H1 (cell line): Measurements from ENCODE around the gene OR13C3.

Experiments
- BRCA1 ChIP-seq: IDR thresholded peaks from 2 replicates; pipeline ENCODE4 v1.6.1; 2012; ENCODE audit warnings: low read depth, low read length, improper control_type of control experiment
- EP300 ChIP-seq, 2 experiments: IDR thresholded peaks; 1 replicate in 1 of 2; 2 replicates in 1 of 2; pipeline ENCODE4 v1.6.1; 2011 to 2012; ENCODE audit warnings: low read depth in 2 of 2, low read length in 2 of 2, mild to moderate bottlenecking in 2 of 2, borderline replicate concordance in 1 of 2, inconsistent platforms in 1 of 2, moderate library complexity in 1 of 2
- EZH2 ChIP-seq: fragments of 200-600 bp; sonication (generic); IDR thresholded peaks from 2 replicates; pipeline ENCODE4 v1.7.1; 2012; ENCODE audit warnings: low read depth, mild to moderate bottlenecking, moderate library complexity, low read length, inconsistent platforms; ENCODE audit not compliant: severe bottlenecking
- GTF2F1 ChIP-seq: IDR thresholded peaks from 2 replicates; pipeline ENCODE4 v1.6.1; 2012; ENCODE audit warnings: low read depth, low read length, improper control_type of control experiment, borderline replicate concordance
- KDM1A ChIP-seq: fragments of 200-600, 300-600 bp; sonication (generic); IDR thresholded peaks from 2 replicates; pipeline ENCODE4 v1.7.1; 2016; ENCODE audit warnings: mild to moderate bottlenecking, low read length, borderline replicate concordance
- NANOG ChIP-seq: IDR thresholded peaks from 2 replicates; pipeline ENCODE4 v1.6.1; 2011; ENCODE audit warnings: low read length, low read depth, mild to moderate bottlenecking, inconsistent platforms; ENCODE audit not compliant: insufficient read depth, poor library complexity, severe bottlenecking
- POLR2A ChIP-seq, 2 experiments: IDR thresholded peaks; 1 replicate in 1 of 2; 2 replicates in 1 of 2; pipeline ENCODE4 v1.6.1; 2011; ENCODE audit warnings: low read depth in 2 of 2, low read length in 2 of 2, mild to moderate bottlenecking in 2 of 2; ENCODE audit errors: control extremely low read depth in 1 of 2
- RXRA ChIP-seq: IDR thresholded peaks from 2 replicates; pipeline ENCODE4 v1.6.1; 2011; ENCODE audit warnings: low read depth, mild to moderate bottlenecking, low read length, moderate library complexity; ENCODE audit not compliant: insufficient read depth
- TBP ChIP-seq: IDR thresholded peaks from 2 replicates; pipeline ENCODE4 v1.6.1; 2011; ENCODE audit warnings: low read depth, low read length, improper control_type of control experiment
- TF ChIP-seq, protein P1 (sequence below), 3 experiments: IDR thresholded peaks; 1 replicate in 2 of 3; 2 replicates in 1 of 3; pipeline versions ENCODE4 v1.5.1 to v1.6.1; 2011; ENCODE audit warnings: low read length in 3 of 3, mild to moderate bottlenecking in 3 of 3, inconsistent platforms in 2 of 3, low read depth in 1 of 3, moderate library complexity in 1 of 3; ENCODE audit not compliant: insufficient read depth in 1 of 3; ENCODE audit errors: control extremely low read depth in 1 of 3
- TF ChIP-seq, protein P2 (sequence below): IDR thresholded peaks from 2 replicates; pipeline ENCODE4 v1.6.1; 2012; ENCODE audit warnings: inconsistent platforms

DNA sequence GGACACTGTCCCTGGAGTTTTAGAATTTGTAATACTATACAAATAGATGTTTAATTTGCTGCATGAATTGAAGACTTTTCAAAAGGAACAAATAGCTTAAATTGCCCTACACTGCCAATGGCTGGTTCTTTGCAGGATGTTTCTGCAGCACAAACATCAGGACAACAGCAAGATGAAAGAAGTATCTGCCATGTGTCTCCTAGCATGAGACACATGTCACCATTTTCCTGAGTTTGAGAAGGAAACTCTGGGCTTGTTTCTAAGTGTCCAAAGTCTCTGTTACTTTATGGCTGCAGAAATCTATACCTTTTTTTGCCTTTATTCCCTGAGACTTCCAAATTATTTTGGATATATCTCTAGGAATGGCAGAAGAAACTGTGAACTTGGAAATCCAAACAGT is 33.2 kb downstream of the OR13C3 start:
- TF ChIP-seq, protein P1, sequence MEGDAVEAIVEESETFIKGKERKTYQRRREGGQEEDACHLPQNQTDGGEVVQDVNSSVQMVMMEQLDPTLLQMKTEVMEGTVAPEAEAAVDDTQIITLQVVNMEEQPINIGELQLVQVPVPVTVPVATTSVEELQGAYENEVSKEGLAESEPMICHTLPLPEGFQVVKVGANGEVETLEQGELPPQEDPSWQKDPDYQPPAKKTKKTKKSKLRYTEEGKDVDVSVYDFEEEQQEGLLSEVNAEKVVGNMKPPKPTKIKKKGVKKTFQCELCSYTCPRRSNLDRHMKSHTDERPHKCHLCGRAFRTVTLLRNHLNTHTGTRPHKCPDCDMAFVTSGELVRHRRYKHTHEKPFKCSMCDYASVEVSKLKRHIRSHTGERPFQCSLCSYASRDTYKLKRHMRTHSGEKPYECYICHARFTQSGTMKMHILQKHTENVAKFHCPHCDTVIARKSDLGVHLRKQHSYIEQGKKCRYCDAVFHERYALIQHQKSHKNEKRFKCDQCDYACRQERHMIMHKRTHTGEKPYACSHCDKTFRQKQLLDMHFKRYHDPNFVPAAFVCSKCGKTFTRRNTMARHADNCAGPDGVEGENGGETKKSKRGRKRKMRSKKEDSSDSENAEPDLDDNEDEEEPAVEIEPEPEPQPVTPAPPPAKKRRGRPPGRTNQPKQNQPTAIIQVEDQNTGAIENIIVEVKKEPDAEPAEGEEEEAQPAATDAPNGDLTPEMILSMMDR (IDR thresholded peaks at IDR 0.05; ENCODE audit: control extremely low read depth in 1 of 3, insufficient read depth in 1 of 3, low read depth in 1 of 3, low read length in 3 of 3), result no peak
- TF ChIP-seq NANOG (no peak), RXRA (no peak), GTF2F1 (no peak), TBP (no peak), EZH2 (no peak), EP300 (IDR thresholded peaks at IDR 0.05; ENCODE audit: borderline replicate concordance in 1 of 2, low read depth in 2 of 2, low read length in 2 of 2) (no peak), POLR2A (IDR thresholded peaks at IDR 0.05; ENCODE audit: control extremely low read depth in 1 of 2, low read depth in 2 of 2, low read length in 2 of 2) (no peak), BRCA1 (no peak), KDM1A (no peak)
- TF ChIP-seq, protein P2, sequence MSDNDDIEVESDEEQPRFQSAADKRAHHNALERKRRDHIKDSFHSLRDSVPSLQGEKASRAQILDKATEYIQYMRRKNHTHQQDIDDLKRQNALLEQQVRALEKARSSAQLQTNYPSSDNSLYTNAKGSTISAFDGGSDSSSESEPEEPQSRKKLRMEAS, result no peak
